Measurements from ENCODE around the gene SLC44A5.
"Not testable (repeated sequence)": the region's sequence is repeated elsewhere in the genome, so short reads cannot be mapped to it uniquely, and the experiment has no call there.

The SLC44A5 gene

DNA sequence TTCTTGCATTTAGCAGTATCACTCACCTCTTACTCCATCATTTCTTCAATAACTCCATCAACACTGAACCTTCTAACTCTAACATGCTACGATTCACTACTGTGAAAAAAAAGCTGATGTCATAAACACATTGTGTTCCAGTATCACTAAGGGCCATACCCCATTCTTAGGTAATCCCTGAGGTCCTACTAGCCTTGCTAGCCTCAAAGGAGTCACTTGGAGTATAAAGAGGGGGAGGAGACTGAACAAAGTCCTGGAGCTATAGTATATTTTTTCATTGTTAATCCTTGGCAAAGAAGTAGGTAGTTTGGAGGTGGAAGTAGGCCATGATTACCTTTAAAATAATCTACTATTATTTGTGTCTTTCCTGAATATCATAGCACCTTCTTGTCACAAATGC lies at the start of gene SLC44A5:
Gene SLC44A5 (minus strand): TSS at position 101 of the 400 bp plus-strand sequence. CDS start 69,667 bp downstream, outside the sequence.
- DNase-seq (ENCODE audit: low read depth in 1 of 2, low spot score in 1 of 2), result no peak

DNA sequence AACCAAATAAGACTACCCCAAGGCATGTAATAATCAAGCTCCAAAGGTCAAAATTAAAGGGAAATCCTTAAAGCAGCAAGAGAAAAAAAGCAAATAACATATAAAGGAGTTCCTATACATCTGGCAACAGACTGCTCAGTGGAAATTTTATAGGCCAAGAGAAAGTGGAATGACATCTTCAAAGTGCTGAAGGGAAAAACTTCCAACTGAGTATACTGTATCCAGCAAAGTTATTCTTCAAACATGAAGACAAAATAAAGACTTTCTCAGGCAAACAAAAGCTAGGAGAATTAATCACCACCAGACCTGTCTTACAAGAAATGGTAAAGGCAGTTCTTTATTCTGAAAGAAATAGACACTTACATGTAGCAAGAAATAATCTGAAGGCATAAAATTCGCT lies 45.0 kb upstream of the SLC44A5 start:
- no peak for DNase-seq (ENCODE audit: low read depth in 1 of 2, low spot score in 1 of 2)

DNA sequence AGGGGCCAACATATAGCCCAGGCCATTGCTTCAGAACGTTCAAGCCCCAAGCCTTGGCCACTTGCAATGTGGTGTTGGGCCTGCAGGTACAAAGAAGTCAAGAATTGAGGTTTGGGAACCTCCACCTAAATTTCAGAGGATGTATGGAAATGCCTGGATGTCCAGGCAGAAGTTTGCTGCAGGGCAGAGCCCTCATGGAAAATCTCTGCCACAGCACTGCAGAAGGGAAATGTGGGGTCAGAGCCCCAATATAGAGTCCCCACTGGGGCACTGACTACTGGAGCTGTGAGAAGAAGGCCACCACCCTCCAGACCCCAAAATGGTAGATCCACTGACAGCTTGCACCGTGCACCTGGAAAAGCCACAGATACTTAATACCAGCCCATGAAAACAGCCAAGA lies 36.3 kb upstream of the SLC44A5 start:
- not testable (repeated sequence) for DNase-seq (ENCODE audit: low read depth in 1 of 2, low spot score in 1 of 2)

DNA sequence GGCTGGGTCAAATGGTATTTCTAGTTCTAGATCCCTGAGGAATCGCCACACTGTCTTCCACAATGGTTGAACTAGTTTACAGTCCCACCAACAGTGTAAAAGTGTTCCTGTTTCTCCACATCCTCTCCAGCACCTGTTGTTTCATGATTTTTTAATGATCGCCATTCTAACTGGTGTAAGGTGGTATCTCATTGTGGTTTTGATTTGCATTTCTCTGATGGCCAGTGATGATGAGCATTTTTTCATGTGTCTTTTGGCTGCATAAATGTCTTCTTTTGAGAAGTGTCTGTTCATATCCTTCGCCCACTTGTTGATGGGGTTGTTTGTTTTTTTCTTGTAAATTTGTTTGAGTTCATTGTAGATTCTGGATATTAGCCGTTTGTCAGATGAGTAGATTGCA lies 34.2 kb upstream of the SLC44A5 start:
- not testable (repeated sequence) for DNase-seq (ENCODE audit: low read depth in 1 of 2, low spot score in 1 of 2)

DNA sequence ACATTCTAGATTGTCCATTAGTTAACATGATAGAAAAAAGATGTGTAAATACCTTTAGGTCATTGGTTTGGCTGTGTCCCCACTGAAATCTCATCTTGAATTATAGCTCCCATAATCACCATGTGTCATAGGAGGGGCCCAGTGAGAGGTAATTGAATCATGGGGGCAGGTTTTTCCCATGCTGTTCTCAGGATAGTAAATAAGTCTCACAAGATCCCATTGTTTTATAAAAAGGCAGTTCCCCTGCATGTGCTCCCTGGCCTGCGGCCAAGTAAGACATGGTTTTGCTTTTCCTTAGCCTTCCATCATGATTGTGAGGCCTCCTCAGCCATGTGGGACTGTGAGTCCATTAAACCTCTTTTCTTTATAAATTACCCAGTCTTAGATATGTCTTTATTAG lies 32.5 kb upstream of the SLC44A5 start:
- DNase-seq (ENCODE audit: low read depth in 1 of 2, low spot score in 1 of 2), result no peak

DNA sequence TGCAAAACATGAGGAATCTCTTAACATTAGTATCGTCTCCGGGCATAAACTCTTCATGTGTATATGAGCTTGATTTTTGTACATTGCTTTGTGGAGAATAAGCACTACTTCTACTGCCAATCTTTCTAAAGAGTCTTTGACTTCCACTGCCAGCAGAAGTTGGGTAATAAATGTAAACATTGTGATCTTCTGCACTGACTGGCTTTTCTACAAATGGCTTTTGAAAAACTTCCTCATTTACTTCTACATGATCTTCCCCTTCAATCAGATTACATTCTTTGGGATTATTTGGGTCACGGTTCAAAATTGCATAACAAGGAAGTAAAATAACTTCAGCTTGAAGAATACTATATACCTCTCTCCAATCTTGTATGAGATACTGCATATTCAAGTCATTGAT lies 30.4 kb upstream of the SLC44A5 start:
- DNase-seq (ENCODE audit: low read depth in 1 of 2, low spot score in 1 of 2), result no peak

DNA sequence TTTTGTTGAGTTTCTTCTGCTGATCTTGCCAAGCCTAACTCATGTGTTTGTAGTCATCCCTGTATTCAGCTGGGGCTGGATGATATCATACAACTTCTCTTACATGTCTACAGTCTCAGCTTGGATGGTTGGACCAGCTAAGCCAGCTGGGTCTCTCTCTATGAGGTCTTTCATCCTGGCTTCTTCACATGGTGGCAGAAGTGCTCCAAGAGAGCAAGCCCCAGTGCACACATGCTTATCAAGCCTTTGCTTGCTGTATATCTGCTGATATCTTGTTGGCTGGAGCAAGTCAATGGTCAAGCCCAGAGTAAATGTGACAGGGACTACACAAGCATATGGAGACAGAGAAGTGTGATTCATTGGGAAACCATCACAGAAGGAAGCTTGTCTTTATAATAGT lies 29.2 kb upstream of the SLC44A5 start:
- DNase-seq (ENCODE audit: low read depth in 1 of 2, low spot score in 1 of 2), result no peak

DNA sequence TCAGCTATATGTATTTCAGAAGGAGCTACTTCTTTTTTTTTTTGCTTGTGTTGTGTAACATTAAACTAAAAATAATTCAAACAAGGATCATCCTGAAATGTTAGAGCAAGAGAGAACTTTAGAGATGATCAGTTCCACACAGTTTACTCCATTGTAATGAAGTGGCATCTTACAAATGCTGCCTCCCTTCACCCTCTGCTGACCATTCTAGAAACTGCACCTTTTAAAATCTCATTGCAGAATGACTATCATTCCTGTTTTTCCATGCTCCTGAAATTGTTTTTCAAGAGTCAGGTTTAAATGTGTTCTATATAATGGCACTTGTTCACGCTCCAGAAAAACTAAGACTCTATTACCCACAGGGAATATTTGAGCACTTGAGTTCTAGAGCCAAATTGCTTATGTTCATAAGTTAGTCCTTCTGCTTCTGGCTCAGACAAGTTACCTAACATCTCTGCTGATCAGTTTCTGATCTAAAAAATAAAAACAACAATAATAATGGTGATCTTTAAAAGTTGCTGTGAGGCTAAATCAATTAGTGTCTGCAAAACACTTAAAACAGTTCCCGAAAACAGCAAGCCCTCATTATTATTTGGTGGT lies 21.5 kb upstream of the SLC44A5 start:
- no peak for DNase-seq (ENCODE audit: low read depth in 1 of 2, low spot score in 1 of 2)

DNA sequence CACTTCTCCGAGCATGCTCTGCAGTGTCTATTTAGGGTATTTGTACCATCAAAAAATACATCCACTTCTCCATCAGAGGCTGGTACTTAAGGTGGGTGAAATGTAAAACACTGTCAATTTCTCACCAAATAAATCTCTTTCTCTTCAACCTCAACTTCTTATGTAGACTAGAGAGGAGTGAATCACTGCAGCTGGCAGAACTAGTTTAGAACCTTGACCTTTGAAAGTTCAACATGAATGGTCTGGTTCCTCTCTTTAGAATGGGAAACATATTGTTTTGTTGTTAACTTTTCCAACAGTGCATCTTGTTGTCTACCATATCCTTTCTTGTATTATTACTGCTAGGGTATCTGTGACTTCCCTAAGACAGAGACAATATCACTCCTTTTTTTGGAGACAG lies 20.1 kb upstream of the SLC44A5 start:
- no peak for DNase-seq (ENCODE audit: low read depth in 1 of 2, low spot score in 1 of 2)

DNA sequence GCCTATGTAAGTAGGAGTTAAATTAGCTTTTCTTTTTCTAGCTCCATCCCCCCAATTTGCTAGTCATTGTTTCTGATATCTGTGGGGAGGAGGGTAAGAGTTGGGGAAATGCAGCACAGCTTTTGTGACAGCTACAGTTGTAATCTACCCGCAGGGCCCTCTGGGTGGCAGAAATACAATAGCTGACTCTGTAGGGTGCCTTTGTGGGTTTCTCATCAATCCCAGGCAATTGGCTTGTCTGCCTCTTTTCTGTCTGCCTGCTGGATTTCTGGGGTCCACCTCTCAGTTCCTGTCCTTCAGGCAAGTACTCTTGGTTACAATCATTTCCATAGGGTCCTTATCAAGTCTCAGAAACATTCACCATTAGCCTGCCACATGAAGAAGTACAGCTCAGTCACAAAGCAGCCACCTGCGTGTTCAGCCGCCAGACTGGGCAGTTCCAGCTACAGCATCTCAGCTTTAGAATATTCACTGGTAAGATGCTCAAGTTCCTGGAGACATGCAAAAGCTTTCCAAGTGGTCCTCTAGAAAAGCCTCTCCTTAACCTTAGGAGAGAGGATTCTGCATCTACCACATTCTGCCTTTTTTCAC lies 19.2 kb upstream of the SLC44A5 start:
- no peak for DNase-seq (ENCODE audit: low read depth in 1 of 2, low spot score in 1 of 2)

DNA sequence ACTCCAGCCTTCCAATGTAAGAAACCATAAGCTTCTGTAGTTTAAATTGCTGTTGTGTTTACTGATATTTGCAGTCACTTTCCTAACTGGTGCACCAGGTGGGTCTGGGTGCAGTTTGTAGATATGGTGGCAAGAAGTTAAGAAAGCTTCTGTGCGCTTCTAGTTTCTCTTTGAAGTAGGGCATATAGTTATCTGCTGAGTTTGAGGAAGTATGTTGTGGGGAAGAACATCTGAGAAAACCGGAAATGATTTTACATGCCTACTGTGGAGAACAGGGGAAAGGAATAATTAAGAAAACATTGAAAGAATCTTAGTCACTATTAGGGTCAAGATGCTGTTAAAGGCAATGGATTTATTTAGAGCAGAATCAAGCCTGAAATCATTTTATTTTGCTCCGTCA lies 14.9 kb upstream of the SLC44A5 start:
- no peak for DNase-seq (ENCODE audit: low read depth in 1 of 2, low spot score in 1 of 2)

DNA sequence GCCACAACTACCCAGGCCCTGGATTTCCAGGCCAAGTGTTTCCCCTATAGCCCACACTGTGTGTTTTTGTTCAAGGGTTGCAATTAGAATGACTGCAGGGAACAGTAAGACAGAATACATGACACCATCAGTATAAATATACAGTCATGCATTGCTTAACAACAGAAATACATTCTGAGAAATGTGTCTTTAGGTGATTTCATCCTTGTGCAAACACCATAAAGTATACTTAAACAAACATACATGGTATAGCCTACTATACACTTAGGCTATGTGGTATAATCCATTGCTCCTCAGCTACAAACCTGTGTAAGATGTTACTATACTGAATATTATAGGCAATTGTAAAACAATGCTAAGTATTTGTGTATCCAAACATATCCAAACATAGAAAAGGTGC lies 7.5 kb upstream of the SLC44A5 start:
- no peak for DNase-seq (ENCODE audit: low read depth in 1 of 2, low spot score in 1 of 2)

DNA sequence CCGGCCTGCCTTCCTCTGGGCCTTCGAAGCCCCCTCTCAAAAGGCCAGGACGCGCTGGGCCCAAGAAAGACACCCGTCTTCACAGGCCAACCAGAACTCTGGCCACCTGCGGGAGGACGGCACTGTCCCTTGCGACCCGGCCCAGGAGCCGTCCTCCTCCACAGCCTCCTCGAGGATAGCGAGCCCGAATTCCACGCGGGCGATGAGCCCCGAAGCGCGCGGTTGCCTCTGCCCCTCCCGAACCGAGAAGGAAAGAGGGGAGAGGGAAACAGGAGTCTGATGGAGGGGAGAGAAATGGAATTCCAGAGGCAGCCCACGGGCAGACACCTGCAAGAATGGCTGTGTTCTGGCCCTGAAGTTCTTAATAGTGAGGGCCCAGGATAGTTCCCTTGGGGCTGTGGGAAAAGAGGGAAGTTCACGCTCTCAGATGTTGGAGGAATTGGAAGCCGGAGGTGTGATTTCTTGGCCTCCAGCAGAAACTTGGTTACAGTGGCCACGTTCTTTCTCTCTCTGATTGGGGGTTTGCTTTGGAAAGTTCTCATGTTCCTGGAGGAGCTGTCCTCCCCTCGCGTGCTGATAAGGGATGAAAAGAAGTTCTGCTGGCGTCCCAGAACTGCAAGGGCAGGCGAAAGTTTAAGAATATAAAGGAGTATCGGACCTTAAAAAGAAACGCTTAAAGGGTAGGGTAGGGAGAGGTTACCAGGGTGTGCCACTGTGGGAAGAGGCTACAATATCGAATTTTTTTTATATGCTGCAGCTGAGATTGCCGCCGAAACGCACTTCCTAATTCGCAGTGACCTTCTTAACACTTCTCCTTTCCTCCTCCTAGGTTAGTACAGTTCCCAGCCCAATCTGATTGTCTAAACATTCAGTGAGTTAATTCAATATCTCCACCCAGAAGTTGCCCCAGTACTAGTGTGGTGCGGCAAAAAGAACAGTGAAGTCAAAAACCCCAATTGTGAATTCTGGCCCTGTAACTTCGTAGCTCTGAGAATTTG lies 5.8 kb upstream of the SLC44A5 start:
- DNase-seq (ENCODE audit: low read depth in 1 of 2, low spot score in 1 of 2), result no peak

DNA sequence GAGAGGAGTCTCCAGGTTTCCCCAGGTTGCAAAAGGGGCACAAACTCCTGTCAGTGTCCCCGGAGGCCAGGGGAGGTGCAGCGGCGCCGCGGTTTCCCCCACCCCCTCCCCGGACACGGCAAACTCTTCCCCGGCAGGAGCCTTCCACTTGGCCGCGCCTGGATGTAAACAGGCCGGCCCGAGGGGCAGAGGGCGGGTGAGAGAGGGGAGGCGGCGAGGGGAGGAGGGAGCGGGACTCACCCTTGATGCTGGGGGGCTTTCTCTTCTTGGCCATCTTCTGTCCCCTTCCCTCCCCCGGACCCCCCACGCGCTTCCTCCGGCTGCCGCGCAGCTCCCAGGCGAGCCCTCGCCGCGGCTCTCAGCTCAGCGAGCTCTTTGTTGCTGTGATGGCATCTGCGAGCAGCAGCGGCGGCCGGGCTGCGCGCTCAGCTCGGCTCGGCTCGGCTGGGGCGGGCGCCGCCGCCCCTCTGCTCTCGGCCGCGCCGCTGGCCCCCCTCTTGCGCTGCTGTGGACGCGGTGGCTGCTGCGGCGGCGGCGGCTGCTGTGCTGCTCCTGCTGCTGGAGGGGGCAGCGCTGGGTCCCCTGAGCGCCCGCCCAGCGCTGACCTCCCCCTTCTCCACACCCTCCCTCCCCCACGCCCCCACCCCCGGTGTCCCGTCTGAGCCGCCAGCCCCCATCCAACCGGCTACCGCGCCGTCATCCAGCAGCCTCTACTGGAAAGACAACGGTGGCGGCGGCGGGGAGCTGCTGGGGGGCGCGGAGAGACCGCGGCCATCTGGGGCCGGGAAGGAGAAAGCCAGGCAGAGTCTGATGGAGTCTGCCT lies 4.9 kb upstream of the SLC44A5 start:
- no peak for DNase-seq (ENCODE audit: low read depth in 1 of 2, low spot score in 1 of 2)

DNA sequence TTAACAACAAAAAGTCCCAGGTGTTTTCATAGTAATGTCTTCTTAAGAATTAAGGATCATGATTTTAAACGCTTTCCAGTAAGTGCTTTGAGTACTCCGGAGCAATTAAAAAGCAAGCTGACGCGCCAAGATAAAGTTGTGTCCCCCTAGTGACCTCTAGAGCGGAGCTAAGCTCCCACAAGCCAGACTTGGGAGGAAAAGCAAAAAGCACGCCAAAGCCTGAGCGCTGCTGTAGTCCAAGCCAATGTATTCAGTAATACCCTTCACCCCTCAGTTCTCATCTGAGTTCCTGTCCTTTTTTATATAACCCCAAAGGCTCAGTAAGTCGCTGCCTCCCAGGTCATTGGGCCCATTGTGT lies 3.5 kb upstream of the SLC44A5 start:
- no peak for DNase-seq (ENCODE audit: low read depth in 1 of 2, low spot score in 1 of 2)

DNA sequence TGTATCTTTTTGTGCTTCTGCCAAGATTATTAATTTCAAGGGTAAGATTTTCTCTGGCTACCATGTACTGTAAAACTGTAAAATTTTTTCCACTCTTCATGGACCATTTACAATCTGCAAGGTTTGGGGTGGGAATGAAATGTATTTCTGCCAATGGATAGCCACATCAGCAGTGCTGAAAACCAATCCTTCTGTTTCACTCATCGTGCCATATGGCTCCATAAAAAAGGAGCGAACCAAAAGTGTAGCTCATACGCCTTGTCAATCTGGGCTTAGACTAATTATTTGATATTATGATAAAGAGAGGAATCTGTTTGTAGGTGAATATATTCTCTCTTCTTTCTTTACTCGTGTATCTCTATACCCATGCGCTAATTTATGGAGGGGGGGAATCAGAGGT lies 3.0 kb upstream of the SLC44A5 start:
- DNase-seq (ENCODE audit: low read depth in 1 of 2, low spot score in 1 of 2), result no peak

DNA sequence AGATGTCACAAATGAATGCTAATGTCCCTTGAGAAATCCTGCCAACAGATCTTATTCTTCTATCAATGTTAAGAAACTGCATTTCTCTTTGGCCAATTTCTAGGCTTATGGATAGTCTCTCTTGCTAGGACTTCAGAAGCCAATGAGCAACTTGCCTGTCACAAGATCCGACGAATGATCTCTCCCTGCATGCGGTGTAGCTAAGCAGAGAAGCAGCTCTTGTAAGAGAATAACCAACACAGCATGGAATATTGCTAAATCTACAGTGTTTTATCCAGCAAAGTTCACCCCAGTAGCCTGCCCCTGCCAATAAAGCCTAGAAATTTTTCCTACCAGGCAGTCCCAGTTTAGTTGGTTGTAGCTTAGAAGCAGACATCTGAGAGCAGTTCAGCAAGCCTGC lies 2.1 kb upstream of the SLC44A5 start:
- no peak for DNase-seq (ENCODE audit: low read depth in 1 of 2, low spot score in 1 of 2)

DNA sequence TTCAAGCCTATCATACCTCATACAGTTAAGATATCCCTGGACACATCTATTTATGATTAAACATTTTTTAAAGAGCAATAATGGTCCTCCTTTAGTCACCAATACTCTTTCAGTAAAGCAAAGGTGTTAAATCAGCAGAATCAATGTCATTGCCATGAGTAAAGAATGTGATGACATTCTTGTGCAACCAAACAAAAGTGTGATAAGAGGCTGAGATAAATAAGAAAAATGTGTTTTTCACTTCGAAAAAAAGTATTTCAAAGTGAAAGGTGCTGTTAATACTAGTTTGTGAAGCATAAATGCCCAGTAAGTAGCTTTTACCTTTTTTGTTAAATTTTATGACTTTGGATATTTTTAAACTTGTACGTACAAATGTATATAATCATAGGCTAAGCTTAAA lies 8.4 kb downstream of the SLC44A5 start:
- no peak for DNase-seq (ENCODE audit: low read depth in 1 of 2, low spot score in 1 of 2)

DNA sequence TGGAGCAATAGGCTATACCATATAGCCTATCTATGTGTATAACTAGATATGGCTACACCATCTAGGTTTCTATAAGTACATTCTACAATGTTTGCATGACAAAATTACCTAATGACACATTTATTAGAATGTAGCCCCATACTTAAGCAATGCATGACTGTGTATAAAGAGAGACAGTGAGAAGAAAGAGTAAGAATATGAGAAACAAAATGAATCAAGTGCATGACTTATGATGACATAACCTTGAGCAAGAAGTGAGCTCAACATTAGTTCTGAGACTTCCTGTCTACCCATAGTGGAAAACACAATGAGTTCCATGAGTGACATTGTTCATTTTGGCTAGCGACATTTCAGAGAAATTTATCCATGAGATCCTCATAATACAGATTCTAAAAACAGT lies 10.1 kb downstream of the SLC44A5 start:
- no peak for DNase-seq (ENCODE audit: low read depth in 1 of 2, low spot score in 1 of 2)

DNA sequence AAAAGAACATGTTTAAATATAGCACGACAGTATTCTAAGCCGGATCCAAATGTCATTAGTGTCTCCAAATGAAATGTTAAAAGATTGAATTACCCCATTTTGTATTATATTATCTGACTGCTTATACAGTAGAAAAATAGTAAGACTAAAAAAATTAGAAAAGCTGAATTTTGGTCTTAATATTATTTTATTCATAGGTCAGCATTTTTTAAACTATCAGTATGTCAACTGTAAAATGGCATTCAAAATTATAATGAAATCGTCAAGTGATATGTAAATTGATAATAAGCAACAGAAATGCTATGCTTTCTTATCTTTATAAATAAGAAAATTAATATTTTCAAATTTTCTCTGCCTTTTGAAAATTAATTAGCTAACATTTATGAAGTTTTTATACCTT lies 16.6 kb downstream of the SLC44A5 start:
- DNase-seq (ENCODE audit: low read depth in 1 of 2, low spot score in 1 of 2), result no peak

DNA sequence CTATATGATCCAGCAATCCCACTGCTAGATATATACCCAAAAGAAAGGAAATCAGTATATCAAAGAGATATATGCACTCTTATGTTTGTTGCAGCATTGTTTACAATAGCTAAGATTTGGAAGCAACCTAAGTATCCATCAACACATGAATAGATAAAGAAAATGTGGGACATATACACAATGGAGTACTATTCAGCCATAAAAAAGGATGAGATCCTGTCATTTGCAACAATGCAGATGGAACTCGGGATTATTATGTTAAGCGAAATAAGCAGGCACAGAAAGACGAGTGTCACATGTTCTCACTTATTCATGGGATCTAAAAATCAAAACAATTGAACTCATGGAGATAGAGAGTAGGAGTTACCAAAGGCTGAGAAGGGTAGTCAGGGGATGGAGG lies 17.5 kb downstream of the SLC44A5 start:
- not testable (repeated sequence) for DNase-seq (ENCODE audit: low read depth in 1 of 2, low spot score in 1 of 2)
